GM23338 (cell line): ENCODE data around the gene IL18R1.

Experiments used
- CREB1 ChIP-seq: fragments of 250-450 bp; sonication (Bioruptor Pico); IDR thresholded peaks from 2 replicates; pipeline ENCODE4 v1.5.0; 2020; ENCODE audit warnings: low read depth, mild to moderate bottlenecking, moderate library complexity
- ETS1 ChIP-seq: IDR thresholded peaks from 2 replicates; pipeline ENCODE4 v1.6.1; 2016; ENCODE audit warnings: antibody characterized with exemption
- EZH2 ChIP-seq: fragments of 200-600 bp; sonication (generic); IDR thresholded peaks from one replicate; pipeline ENCODE4 v1.8.0; 2017; ENCODE audit warnings: antibody characterized with exemption, mild to moderate bottlenecking, low read depth; ENCODE audit not compliant: unreplicated experiment
- EZH2phosphoT487 ChIP-seq: fragments of 200-600 bp; sonication (generic); IDR thresholded peaks from one replicate; pipeline ENCODE4 v1.8.1; 2018; ENCODE audit warnings: antibody characterized with exemption; ENCODE audit not compliant: unreplicated experiment
- JUNB ChIP-seq: IDR thresholded peaks from one replicate; pipeline ENCODE4 v1.6.1; 2016; ENCODE audit warnings: antibody characterized with exemption; ENCODE audit not compliant: unreplicated experiment
- NANOG ChIP-seq: IDR thresholded peaks from 2 replicates; pipeline ENCODE4 v1.6.1; 2016; ENCODE audit warnings: antibody characterized with exemption, borderline replicate concordance
- POLR2AphosphoS5 ChIP-seq: IDR thresholded peaks from 2 replicates; pipeline ENCODE4 v1.6.1; 2016; ENCODE audit warnings: antibody characterized with exemption, low read depth
- STAT1 ChIP-seq: IDR thresholded peaks from one replicate; pipeline ENCODE4 v1.6.1; 2016; ENCODE audit warnings: antibody characterized with exemption; ENCODE audit not compliant: unreplicated experiment
- ZNF114 ChIP-seq: fragments of 250-450 bp; sonication (Bioruptor Pico); IDR thresholded peaks from 2 replicates; pipeline ENCODE4 v1.5.0; 2020; ENCODE audit warnings: mild to moderate bottlenecking, moderate library complexity
- ZNF331 ChIP-seq: fragments of 250-450 bp; sonication (Bioruptor Pico); IDR thresholded peaks from 2 replicates; pipeline ENCODE4 v1.5.0; 2020; ENCODE audit warnings: low read depth, mild to moderate bottlenecking, moderate library complexity
- TF ChIP-seq, protein P1 (sequence below), 2 experiments: fragments of 200-600 bp in 1 of 2; sonication (generic) in 1 of 2; conservative IDR thresholded peaks; 2 replicates each; pipeline versions ENCODE4 v1.5.1 to v1.6.1; 2016 to 2017; ENCODE audit warnings: antibody characterized with exemption in 2 of 2, low read depth in 2 of 2, mild to moderate bottlenecking in 2 of 2, moderate library complexity in 1 of 2
- TF ChIP-seq, protein P2 (sequence below): IDR thresholded peaks from one replicate; pipeline ENCODE4 v1.6.1; 2018; ENCODE audit warnings: antibody characterized with exemption; ENCODE audit not compliant: unreplicated experiment
- TF ChIP-seq, protein P3 (sequence below): fragments of 250-450 bp; sonication (Bioruptor Pico); IDR thresholded peaks from 2 replicates; pipeline ENCODE4 v1.5.0; 2020; ENCODE audit warnings: mild to moderate bottlenecking, moderate library complexity

DNA sequence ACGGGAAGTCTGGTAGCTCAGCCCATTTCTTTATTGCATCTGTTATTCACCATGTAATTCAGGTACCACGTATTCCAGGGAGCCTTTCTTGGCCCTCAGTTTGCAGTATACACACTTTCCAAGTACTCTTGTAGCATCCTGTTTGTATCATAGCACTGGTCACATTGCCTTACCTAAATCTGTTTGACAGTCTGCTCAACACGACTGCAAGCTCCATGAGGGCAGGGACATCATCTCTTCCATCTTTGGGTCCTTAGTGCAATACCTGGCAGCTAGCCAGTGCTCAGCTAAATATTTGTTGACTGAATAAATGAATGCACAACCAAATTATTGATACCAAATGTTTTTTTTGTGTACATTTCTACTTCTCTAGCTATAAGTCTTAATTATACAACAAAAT lies 11.2 kb upstream of the IL18R1 start:
- TF ChIP-seq, protein P1, sequence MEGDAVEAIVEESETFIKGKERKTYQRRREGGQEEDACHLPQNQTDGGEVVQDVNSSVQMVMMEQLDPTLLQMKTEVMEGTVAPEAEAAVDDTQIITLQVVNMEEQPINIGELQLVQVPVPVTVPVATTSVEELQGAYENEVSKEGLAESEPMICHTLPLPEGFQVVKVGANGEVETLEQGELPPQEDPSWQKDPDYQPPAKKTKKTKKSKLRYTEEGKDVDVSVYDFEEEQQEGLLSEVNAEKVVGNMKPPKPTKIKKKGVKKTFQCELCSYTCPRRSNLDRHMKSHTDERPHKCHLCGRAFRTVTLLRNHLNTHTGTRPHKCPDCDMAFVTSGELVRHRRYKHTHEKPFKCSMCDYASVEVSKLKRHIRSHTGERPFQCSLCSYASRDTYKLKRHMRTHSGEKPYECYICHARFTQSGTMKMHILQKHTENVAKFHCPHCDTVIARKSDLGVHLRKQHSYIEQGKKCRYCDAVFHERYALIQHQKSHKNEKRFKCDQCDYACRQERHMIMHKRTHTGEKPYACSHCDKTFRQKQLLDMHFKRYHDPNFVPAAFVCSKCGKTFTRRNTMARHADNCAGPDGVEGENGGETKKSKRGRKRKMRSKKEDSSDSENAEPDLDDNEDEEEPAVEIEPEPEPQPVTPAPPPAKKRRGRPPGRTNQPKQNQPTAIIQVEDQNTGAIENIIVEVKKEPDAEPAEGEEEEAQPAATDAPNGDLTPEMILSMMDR (conservative IDR thresholded peaks at IDR 0.05; ENCODE audit: low read depth in 2 of 2): no peak
- TF ChIP-seq, protein P2, sequence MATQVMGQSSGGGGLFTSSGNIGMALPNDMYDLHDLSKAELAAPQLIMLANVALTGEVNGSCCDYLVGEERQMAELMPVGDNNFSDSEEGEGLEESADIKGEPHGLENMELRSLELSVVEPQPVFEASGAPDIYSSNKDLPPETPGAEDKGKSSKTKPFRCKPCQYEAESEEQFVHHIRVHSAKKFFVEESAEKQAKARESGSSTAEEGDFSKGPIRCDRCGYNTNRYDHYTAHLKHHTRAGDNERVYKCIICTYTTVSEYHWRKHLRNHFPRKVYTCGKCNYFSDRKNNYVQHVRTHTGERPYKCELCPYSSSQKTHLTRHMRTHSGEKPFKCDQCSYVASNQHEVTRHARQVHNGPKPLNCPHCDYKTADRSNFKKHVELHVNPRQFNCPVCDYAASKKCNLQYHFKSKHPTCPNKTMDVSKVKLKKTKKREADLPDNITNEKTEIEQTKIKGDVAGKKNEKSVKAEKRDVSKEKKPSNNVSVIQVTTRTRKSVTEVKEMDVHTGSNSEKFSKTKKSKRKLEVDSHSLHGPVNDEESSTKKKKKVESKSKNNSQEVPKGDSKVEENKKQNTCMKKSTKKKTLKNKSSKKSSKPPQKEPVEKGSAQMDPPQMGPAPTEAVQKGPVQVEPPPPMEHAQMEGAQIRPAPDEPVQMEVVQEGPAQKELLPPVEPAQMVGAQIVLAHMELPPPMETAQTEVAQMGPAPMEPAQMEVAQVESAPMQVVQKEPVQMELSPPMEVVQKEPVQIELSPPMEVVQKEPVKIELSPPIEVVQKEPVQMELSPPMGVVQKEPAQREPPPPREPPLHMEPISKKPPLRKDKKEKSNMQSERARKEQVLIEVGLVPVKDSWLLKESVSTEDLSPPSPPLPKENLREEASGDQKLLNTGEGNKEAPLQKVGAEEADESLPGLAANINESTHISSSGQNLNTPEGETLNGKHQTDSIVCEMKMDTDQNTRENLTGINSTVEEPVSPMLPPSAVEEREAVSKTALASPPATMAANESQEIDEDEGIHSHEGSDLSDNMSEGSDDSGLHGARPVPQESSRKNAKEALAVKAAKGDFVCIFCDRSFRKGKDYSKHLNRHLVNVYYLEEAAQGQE: no peak
- TF ChIP-seq JUNB (no peak), CREB1 (no peak), EZH2 (no peak), NANOG (no peak), EZH2phosphoT487 (no peak), POLR2AphosphoS5 (no peak), ZNF114 (CRISPR knock-in tag) (no peak), ETS1 (no peak), STAT1 (no peak), ZNF331 (CRISPR knock-in tag) (no peak)
- TF ChIP-seq, protein P3, sequence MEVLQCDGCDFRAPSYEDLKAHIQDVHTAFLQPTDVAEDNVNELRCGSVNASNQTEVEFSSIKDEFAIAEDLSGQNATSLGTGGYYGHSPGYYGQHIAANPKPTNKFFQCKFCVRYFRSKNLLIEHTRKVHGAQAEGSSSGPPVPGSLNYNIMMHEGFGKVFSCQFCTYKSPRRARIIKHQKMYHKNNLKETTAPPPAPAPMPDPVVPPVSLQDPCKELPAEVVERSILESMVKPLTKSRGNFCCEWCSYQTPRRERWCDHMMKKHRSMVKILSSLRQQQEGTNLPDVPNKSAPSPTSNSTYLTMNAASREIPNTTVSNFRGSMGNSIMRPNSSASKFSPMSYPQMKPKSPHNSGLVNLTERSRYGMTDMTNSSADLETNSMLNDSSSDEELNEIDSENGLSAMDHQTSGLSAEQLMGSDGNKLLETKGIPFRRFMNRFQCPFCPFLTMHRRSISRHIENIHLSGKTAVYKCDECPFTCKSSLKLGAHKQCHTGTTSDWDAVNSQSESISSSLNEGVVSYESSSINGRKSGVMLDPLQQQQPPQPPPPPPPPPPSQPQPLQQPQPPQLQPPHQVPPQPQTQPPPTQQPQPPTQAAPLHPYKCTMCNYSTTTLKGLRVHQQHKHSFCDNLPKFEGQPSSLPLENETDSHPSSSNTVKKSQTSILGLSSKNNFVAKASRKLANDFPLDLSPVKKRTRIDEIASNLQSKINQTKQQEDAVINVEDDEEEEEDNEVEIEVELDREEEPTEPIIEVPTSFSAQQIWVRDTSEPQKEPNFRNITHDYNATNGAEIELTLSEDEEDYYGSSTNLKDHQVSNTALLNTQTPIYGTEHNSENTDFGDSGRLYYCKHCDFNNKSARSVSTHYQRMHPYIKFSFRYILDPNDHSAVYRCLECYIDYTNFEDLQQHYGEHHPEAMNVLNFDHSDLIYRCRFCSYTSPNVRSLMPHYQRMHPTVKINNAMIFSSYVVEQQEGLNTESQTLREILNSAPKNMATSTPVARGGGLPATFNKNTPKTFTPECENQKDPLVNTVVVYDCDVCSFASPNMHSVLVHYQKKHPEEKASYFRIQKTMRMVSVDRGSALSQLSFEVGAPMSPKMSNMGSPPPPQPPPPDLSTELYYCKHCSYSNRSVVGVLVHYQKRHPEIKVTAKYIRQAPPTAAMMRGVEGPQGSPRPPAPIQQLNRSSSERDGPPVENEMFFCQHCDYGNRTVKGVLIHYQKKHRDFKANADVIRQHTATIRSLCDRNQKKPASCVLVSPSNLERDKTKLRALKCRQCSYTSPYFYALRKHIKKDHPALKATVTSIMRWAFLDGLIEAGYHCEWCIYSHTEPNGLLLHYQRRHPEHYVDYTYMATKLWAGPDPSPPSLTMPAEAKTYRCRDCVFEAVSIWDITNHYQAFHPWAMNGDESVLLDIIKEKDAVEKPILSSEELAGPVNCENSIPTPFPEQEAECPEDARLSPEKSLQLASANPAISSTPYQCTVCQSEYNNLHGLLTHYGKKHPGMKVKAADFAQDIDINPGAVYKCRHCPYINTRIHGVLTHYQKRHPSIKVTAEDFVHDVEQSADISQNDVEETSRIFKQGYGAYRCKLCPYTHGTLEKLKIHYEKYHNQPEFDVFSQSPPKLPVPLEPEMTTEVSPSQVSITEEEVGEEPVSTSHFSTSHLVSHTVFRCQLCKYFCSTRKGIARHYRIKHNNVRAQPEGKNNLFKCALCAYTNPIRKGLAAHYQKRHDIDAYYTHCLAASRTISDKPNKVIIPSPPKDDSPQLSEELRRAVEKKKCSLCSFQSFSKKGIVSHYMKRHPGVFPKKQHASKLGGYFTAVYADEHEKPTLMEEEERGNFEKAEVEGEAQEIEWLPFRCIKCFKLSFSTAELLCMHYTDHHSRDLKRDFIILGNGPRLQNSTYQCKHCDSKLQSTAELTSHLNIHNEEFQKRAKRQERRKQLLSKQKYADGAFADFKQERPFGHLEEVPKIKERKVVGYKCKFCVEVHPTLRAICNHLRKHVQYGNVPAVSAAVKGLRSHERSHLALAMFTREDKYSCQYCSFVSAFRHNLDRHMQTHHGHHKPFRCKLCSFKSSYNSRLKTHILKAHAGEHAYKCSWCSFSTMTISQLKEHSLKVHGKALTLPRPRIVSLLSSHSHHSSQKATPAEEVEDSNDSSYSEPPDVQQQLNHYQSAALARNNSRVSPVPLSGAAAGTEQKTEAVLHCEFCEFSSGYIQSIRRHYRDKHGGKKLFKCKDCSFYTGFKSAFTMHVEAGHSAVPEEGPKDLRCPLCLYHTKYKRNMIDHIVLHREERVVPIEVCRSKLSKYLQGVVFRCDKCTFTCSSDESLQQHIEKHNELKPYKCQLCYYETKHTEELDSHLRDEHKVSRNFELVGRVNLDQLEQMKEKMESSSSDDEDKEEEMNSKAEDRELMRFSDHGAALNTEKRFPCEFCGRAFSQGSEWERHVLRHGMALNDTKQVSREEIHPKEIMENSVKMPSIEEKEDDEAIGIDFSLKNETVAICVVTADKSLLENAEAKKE: no peak
